VCaP (cell line): Measurements from ENCODE around the gene PUS3.
"Not testable (repeated sequence)": the region's sequence is repeated elsewhere in the genome, so short reads cannot be mapped to it uniquely, and the experiment has no call there.

Experiments used
- H3K27ac ChIP-seq: fragments of 450-650 bp; 2 replicates; pipeline ENCODE4 v1.5.1; 2017
- TF ChIP-seq, protein P1 (sequence below): fragments of 450-650 bp; conservative IDR thresholded peaks from 2 replicates; pipeline ENCODE4 v1.5.1; 2017; ENCODE audit warnings: mild to moderate bottlenecking, moderate library complexity

The PUS3 gene

DNA sequence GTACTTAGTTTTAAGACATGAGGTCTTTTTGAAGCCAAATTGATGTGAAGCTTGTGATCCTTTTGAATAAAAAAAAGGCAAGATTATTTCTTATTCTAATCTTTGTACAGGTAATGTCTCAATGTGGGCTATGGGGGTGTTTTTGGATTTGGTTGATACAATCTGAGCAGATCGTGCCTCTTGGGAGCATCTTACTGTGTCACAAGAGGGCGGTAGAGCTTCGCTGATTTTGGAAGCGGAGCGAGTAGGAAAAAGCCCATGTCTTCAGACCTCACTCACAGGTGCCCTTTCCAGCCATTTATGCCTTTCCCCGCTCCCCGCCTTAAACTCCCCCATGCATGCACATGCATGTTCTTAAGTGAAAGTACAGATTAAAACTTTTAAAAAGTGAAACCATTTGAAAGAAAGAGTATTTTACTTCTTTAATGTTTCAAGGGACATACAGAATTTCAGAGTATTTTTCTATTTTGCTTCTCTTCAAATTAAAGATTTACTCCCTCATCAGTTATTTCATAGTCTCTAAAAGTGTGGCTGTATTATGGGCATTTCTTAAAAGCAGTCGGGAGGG is 20.1 kb upstream of the PUS3 start:
- H3K27ac ChIP-seq: no peak overlapping the region
- TF ChIP-seq, protein P1, sequence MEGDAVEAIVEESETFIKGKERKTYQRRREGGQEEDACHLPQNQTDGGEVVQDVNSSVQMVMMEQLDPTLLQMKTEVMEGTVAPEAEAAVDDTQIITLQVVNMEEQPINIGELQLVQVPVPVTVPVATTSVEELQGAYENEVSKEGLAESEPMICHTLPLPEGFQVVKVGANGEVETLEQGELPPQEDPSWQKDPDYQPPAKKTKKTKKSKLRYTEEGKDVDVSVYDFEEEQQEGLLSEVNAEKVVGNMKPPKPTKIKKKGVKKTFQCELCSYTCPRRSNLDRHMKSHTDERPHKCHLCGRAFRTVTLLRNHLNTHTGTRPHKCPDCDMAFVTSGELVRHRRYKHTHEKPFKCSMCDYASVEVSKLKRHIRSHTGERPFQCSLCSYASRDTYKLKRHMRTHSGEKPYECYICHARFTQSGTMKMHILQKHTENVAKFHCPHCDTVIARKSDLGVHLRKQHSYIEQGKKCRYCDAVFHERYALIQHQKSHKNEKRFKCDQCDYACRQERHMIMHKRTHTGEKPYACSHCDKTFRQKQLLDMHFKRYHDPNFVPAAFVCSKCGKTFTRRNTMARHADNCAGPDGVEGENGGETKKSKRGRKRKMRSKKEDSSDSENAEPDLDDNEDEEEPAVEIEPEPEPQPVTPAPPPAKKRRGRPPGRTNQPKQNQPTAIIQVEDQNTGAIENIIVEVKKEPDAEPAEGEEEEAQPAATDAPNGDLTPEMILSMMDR: peak; percentile 95

DNA sequence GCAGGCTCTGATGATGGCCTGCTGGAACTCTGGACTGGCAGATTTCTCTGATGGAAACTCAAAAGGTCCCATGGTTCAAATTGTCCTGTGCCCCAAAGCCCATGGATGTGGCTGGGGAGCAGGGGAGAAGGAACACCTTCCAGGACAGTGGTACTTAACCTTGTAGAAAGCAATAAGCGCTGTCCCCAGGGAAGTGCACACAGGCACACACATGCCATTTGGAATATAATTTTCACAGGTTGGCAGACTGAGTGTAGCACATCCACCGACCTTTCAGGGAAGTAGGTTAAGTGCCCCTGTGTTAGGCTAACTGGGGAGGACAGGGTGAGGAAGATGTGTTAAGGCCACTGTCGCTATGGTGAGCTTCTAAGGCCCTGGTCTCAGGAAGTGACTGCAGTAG is 19.1 kb upstream of the PUS3 start:
- H3K27ac ChIP-seq: no peak overlapping the region
- TF ChIP-seq, protein P1: no peak

DNA sequence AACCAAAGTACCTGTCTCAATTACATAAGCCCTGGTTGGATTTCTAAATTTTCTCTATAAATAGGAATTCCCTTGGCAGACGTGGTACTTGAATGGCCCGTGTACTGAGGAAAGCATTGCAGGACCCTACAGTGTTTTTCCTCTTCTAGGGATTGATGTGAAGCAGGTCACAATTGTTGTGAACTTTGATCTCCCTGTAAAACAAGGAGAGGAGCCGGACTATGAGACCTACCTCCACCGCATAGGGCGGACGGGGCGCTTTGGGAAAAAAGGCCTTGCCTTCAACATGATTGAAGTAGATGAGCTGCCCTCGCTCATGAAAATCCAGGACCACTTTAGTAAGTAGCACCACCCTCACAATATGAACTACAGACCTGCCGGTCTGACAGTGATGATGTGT is 18.0 kb upstream of the PUS3 start:
- TF ChIP-seq, protein P1: no peak
- H3K27ac ChIP-seq: no peak overlapping the region

DNA sequence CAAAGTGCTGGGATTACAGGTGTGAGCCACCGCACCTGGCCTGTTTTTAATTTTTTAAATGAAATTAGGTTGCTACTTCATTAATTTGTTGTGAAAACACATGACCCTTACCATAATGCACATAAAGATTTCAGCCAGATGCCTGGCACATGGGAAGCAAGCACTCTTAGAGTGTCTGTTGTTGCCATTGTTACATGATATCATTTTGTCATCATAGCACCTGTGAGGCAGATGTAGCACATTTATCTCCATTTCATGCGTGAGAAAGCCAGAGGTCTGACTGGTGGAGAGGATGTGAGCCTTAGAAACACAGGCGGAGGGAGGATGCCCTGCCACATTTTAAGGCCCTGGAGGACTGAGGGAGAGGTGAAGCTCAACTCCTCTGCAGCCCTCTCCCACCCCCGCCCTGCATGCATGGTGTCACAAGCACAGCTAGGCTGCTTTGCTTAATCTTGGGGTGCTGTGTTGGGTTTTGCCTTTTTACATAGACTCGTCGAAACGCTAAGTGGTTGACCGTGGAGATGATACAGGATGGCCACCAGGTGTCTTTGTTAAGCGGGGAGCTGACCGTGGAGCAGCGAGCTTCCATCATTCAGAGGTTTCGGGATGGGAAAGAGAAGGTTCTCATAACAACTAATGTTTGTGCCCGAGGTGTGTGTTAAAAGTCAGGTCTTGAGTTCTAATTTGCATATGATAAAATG is 15.3 kb upstream of the PUS3 start:
- TF ChIP-seq, protein P1: no peak
- H3K27ac ChIP-seq: peak overlapping the region; percentile 51

DNA sequence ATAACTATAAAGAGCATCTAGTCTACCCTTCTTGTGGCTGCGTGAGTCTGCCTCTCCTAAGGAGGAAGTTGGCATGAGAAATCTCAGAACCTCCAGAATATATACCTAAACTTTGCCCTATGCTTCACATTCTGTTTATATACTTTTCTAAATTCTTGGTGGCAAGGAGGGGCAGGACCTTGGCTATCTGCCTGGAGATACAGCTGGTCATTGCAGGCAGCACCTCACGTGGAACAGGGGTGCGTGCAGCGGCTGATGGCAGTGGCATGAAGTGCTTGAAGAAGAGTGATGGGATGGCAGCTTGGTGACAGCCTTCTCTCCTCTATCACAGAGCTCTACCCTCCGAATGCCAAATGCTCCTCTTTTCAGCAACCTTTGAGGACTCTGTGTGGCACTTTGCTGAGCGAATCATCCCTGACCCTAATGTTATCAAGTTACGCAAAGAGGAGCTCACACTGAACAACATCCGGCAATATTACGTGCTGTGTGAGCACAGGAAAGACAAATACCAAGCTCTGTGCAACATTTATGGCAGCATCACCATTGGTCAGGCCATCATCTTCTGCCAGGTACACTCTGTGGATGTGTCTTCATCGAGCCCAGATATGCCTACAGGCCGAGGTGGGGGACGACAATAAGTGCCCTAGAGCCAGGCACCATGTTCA is 13.8 kb upstream of the PUS3 start:
- H3K27ac ChIP-seq: no peak overlapping the region
- TF ChIP-seq, protein P1: no peak

DNA sequence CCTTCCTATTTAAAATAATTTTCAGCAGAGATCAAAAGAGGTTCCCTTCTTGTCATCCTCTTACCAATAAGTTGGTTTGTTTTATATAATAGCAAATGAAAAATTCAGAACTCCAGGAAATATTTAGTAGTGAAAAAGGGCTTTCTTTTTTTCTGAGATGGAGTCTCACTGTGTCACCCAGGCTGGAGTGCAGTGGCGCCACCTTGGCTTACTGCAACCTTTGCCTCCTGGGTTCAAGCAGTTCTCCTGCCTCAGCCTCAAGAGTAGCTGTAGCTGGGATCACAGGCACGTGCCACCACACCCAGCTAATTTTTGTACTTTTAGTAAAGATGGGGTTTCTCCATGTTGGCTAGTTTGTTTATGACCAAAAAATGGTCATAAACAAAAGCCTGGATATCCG is 11.6 kb upstream of the PUS3 start:
- not testable (repeated sequence) for H3K27ac ChIP-seq

DNA sequence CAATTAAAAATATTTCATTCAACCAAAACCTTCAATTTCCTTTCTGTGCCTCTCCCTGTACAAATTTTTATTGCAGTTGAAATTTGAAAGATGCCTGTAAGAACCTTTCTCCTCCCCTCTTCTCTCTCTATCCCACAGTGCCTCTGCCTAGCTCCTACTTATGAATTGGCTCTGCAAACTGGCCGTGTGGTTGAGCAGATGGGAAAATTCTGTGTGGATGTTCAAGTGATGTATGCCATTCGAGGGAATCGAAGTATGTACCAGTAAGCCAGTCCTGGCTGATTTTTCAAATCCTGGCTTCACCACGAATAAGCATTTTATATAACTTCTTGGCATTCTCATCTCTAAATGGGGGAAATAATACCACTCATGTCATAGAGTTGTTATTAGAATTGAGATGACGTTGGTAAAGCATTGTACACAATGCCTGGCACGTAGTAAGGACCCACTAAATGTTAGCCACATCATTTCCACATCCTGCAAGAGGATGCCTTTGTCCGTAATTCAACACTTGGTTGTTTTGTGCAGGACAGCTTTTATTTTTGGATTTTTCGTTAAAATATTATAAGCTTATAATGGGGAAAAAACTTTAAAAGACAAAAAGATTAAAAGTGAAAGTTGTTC is 7.3 kb upstream of the PUS3 start:
- TF ChIP-seq, protein P1: no peak

More for the DNA sequence above, 7.3 kb upstream of the PUS3 start:
- no peak overlapping the region for H3K27ac ChIP-seq
